H1 (cell line): ENCODE data around the gene ZDHHC20. TPM values are rescaled to one million over a fixed set of nuclear protein-coding genes. Genes with fewer than 3 reads are reported as not detected.

Experiments used
- CTCF ChIA-PET: fragments of 300-600 bp; sonication (Branson Sonifier 250); formaldehyde crosslinking; loops from one replicate; lab custom pipeline; 2021; ENCODE audit not compliant: partially characterized antibody; lab: Charles Lee
- POLR2A ChIA-PET: fragments of 300-600 bp; sonication (Branson Sonifier 250); formaldehyde crosslinking; loops from one replicate; lab custom pipeline; 2021; ENCODE audit warnings: inconsistent platforms; ENCODE audit not compliant: partially characterized antibody; lab: Charles Lee
- DNase-seq, 2 experiments: peaks; one replicate each; pipeline versions ENCODE4 v3.0.0 to v3.0.0-alpha.2; 2010 to 2022; ENCODE audit warnings: low spot score in 2 of 2, low read depth in 1 of 2, mixed read lengths in 1 of 2
- FAIRE-seq: peaks from 2 replicates; lab custom pipeline; 2011; peaks lifted over from hg19 to GRCh38; lab: Jason Lieb, UNC
- H2AFZ ChIP-seq: 2 replicates; pipeline ENCODE4 v1.8.1; 2012; ENCODE audit warnings: low read length, inconsistent platforms
- H2AK5ac ChIP-seq: 2 replicates; pipeline ENCODE4 v1.6.1; 2013; ENCODE audit warnings: low read depth, low read length
- H2BK120ac ChIP-seq: replicated peaks from 2 replicates; pipeline ENCODE3; 2013; ENCODE audit warnings: low read depth, low read length, inconsistent platforms
- H2BK12ac ChIP-seq: 2 replicates; pipeline ENCODE4 v1.6.1; 2013; ENCODE audit warnings: low read depth, low read length
- H2BK15ac ChIP-seq: 2 replicates; pipeline ENCODE4 v1.6.1; 2013; ENCODE audit warnings: low read length
- H2BK20ac ChIP-seq: 2 replicates; pipeline ENCODE4 v1.6.1; 2013; ENCODE audit warnings: low read length
- H2BK5ac ChIP-seq: 2 replicates; pipeline ENCODE4 v1.6.1; 2013; ENCODE audit warnings: low read depth, low read length
- H3K14ac ChIP-seq: 2 replicates; pipeline ENCODE4 v1.6.1; 2013; ENCODE audit warnings: inconsistent platforms; ENCODE audit not compliant: insufficient read length
- H3K18ac ChIP-seq: 2 replicates; pipeline ENCODE4 v1.6.1; 2013; ENCODE audit warnings: low read length; ENCODE audit errors: extremely low read depth
- H3K23ac ChIP-seq: 2 replicates; pipeline ENCODE4 v1.6.1; 2013; ENCODE audit warnings: inconsistent platforms; ENCODE audit not compliant: insufficient read length
- H3K23me2 ChIP-seq: 2 replicates; pipeline ENCODE4 v1.6.1; 2013; ENCODE audit warnings: low read depth, low read length
- H3K27ac ChIP-seq: 2 replicates; pipeline ENCODE4 v1.6.1; 2011; ENCODE audit warnings: low read depth, low read length, inconsistent platforms
- H3K27me3 ChIP-seq, 4 experiments: replicated peaks in 1 of 4; 1 replicate in 1 of 4; 2 replicates in 3 of 4; pipeline versions ENCODE4 v1.6.1 to v1.8.1; 2011 to 2013; ENCODE audit warnings: low read length in 3 of 4, mild to moderate bottlenecking in 3 of 4, inconsistent platforms in 2 of 4, mixed read lengths in 2 of 4, moderate library complexity in 1 of 4; ENCODE audit not compliant: control insufficient read depth in 3 of 4, insufficient read depth in 3 of 4; ENCODE audit errors: extremely low read depth in 1 of 4
- H3K36me3 ChIP-seq, 4 experiments: 2 replicates each; pipeline versions ENCODE4 v1.6.1 to v1.8.1; 2011 to 2013; ENCODE audit warnings: mild to moderate bottlenecking in 4 of 4, low read length in 3 of 4, moderate library complexity in 2 of 4, control low read depth in 1 of 4, inconsistent platforms in 1 of 4; ENCODE audit not compliant: insufficient read depth in 4 of 4, control insufficient read depth in 2 of 4
- H3K4ac ChIP-seq: replicated peaks from 2 replicates; pipeline ENCODE3; 2013; ENCODE audit warnings: low read length, low read depth, mixed read lengths, inconsistent platforms; ENCODE audit not compliant: insufficient read length
- H3K4me1 ChIP-seq, 4 experiments: replicated peaks in 1 of 4; 1 replicate in 1 of 4; 2 replicates in 3 of 4; pipeline versions ENCODE4 v1.6.1 to v1.8.1; 2011 to 2013; ENCODE audit warnings: low read length in 3 of 4, inconsistent platforms in 2 of 4, mixed read lengths in 1 of 4; ENCODE audit not compliant: insufficient read depth in 4 of 4, control insufficient read depth in 3 of 4
- H3K4me2 ChIP-seq, 2 experiments: 2 replicates each; pipeline versions ENCODE4 v1.6.1 to v1.8.1; 2011 to 2013; ENCODE audit warnings: low read depth in 2 of 2, low read length in 2 of 2, control low read depth in 1 of 2, inconsistent platforms in 1 of 2, mild to moderate bottlenecking in 1 of 2; ENCODE audit not compliant: insufficient read depth in 1 of 2
- H3K4me3 ChIP-seq, 4 experiments: fragments of 200-600, 300-600 bp in 1 of 4; sonication (generic), shearing (Covaris generic), sonication (Bioruptor Twin) in 1 of 4; 2 replicates each; pipeline versions ENCODE4 v1.5.1 to v1.8.1; 2011 to 2016; ENCODE audit warnings: low read length in 4 of 4, low read depth in 3 of 4, control low read depth in 2 of 4, inconsistent platforms in 2 of 4, mild to moderate bottlenecking in 2 of 4, mixed read lengths in 1 of 4, moderate library complexity in 1 of 4; ENCODE audit not compliant: insufficient read depth in 2 of 4; ENCODE audit errors: extremely low read depth in 1 of 4
- H3K56ac ChIP-seq: replicated peaks from 2 replicates; pipeline ENCODE3; 2013; ENCODE audit warnings: low read depth, mild to moderate bottlenecking, mixed read lengths, low read length, inconsistent platforms; ENCODE audit not compliant: insufficient read length
- H3K79me1 ChIP-seq: 2 replicates; pipeline ENCODE4 v1.6.1; 2013; ENCODE audit warnings: low read depth, low read length, control low read depth
- H3K79me2 ChIP-seq, 2 experiments: 2 replicates each; pipeline versions ENCODE4 v1.6.1 to v1.8.1; 2012 to 2013; ENCODE audit warnings: low read length in 2 of 2, mild to moderate bottlenecking in 2 of 2, inconsistent platforms in 1 of 2; ENCODE audit not compliant: insufficient read depth in 2 of 2, control insufficient read depth in 1 of 2
- H3K9ac ChIP-seq, 4 experiments: replicated peaks in 1 of 4; 1 replicate in 1 of 4; 2 replicates in 3 of 4; pipeline versions ENCODE4 v1.6.1 to v1.8.1; 2011 to 2013; ENCODE audit warnings: low read depth in 3 of 4, low read length in 3 of 4, control low read depth in 2 of 4, mild to moderate bottlenecking in 2 of 4, moderate library complexity in 2 of 4, inconsistent platforms in 1 of 4; ENCODE audit errors: extremely low read depth in 1 of 4
- H3K9me3 ChIP-seq, 2 experiments: 2 replicates each; pipeline versions ENCODE4 v1.6.1 to v1.8.1; 2012 to 2013; ENCODE audit warnings: mild to moderate bottlenecking in 2 of 2, moderate library complexity in 2 of 2, control low read depth in 1 of 2, inconsistent platforms in 1 of 2, low read depth in 1 of 2, low read length in 1 of 2, mixed read lengths in 1 of 2; ENCODE audit not compliant: insufficient read depth in 2 of 2
- H4K20me1 ChIP-seq, 2 experiments: replicated peaks in 1 of 2; 2 replicates each; pipeline versions ENCODE3 to v1.8.1; 2011 to 2013; ENCODE audit warnings: inconsistent platforms in 2 of 2, low read length in 2 of 2, mild to moderate bottlenecking in 1 of 2; ENCODE audit not compliant: insufficient read depth in 2 of 2, control insufficient read depth in 1 of 2
- H4K5ac ChIP-seq: 2 replicates; pipeline ENCODE4 v1.6.1; 2013; ENCODE audit warnings: low read length, low read depth, mixed read lengths, inconsistent platforms; ENCODE audit not compliant: insufficient read length
- H4K8ac ChIP-seq: 2 replicates; pipeline ENCODE4 v1.8.0; 2013; ENCODE audit warnings: mild to moderate bottlenecking, moderate library complexity, low read length, inconsistent platforms; ENCODE audit not compliant: insufficient read depth; ENCODE audit errors: extremely low read depth
- H4K91ac ChIP-seq: replicated peaks from 2 replicates; pipeline ENCODE3; 2013; ENCODE audit warnings: low read length, mixed read lengths, inconsistent platforms; ENCODE audit not compliant: insufficient read length
- ASH2L ChIP-seq: fragments of 200-600, 300-600 bp; sonication (generic); IDR thresholded peaks from one replicate; pipeline ENCODE4 v1.7.1; 2017; ENCODE audit warnings: low read length
- CHD2 ChIP-seq: IDR thresholded peaks from 2 replicates; pipeline ENCODE4 v1.6.1; 2012; ENCODE audit warnings: low read length, improper control_type of control experiment
- CTCF ChIP-seq, 3 experiments: IDR thresholded peaks; 1 replicate in 2 of 3; 2 replicates in 1 of 3; pipeline versions ENCODE4 v1.5.1 to v1.6.1; 2011; ENCODE audit warnings: low read length in 3 of 3, mild to moderate bottlenecking in 3 of 3, inconsistent platforms in 2 of 3, low read depth in 1 of 3, moderate library complexity in 1 of 3; ENCODE audit not compliant: insufficient read depth in 1 of 3; ENCODE audit errors: control extremely low read depth in 1 of 3
- E2F6 ChIP-seq: IDR thresholded peaks from 2 replicates; pipeline ENCODE4 v1.6.1; 2012; ENCODE audit warnings: inconsistent platforms
- HDAC2 ChIP-seq, 2 experiments: fragments of 300-600 bp in 1 of 2; sonication (generic) in 1 of 2; IDR thresholded peaks; 2 replicates each; pipeline ENCODE4 v1.6.1; 2011 to 2012; ENCODE audit warnings: low read depth in 2 of 2, low read length in 2 of 2, mild to moderate bottlenecking in 2 of 2, moderate library complexity in 2 of 2, borderline replicate concordance in 1 of 2, inconsistent platforms in 1 of 2
- NANOG ChIP-seq: IDR thresholded peaks from 2 replicates; pipeline ENCODE4 v1.6.1; 2011; ENCODE audit warnings: low read length, low read depth, mild to moderate bottlenecking, inconsistent platforms; ENCODE audit not compliant: insufficient read depth, poor library complexity, severe bottlenecking
- PHF8 ChIP-seq: fragments of 200-600 bp; sonication (generic); conservative IDR thresholded peaks from 2 replicates; pipeline ENCODE4 v1.7.1; 2012; ENCODE audit warnings: low read depth, mild to moderate bottlenecking, inconsistent platforms, low read length, moderate library complexity
- TAF1 ChIP-seq: IDR thresholded peaks from 2 replicates; pipeline ENCODE4 v1.6.1; 2011; ENCODE audit warnings: mild to moderate bottlenecking, low read depth, low read length
- TBP ChIP-seq: IDR thresholded peaks from 2 replicates; pipeline ENCODE4 v1.6.1; 2011; ENCODE audit warnings: low read depth, low read length, improper control_type of control experiment
- TEAD4 ChIP-seq: IDR thresholded peaks from 2 replicates; pipeline ENCODE4 v1.6.1; 2012; ENCODE audit warnings: low read depth, low read length, inconsistent platforms, mixed read lengths
- ZNF274 ChIP-seq: IDR thresholded peaks from 2 replicates; pipeline ENCODE4 v1.7.0; 2012; ENCODE audit warnings: low read length, borderline replicate concordance; ENCODE audit errors: extremely low read depth
- WGBS, 2 experiments: shearing (Covaris generic) in 1 of 2; methylation state at CpG; one replicate each; pipeline versions ENCODE4 v1.1.6 to v1.1.7; 2013 to 2015; ENCODE audit warnings: low lambda C conversion rate in 2 of 2, mixed read lengths in 2 of 2, inconsistent platforms in 1 of 2, low coverage in 1 of 2, missing lambda C conversion rate in 1 of 2; ENCODE audit not compliant: insufficient replicate concordance in 2 of 2, insufficient coverage in 1 of 2, insufficient read length in 1 of 2; ENCODE audit errors: extremely low coverage in 1 of 2, missing lambda C conversion rate in 1 of 2; 5-methylcytosine and 5-hydroxymethylcytosine counted together
- polyA plus RNA-seq, 7 experiments: library from polyadenylated mRNA; depleted of rRNA in 3 of 7; stranded (reverse) in 5 of 7; unstranded in 2 of 7; fragments of >200 nt in 5 of 7; fragments of 200-250 nt in 2 of 7; gene quantifications; 1 replicate in 5 of 7; 2 replicates in 1 of 7; 4 replicates in 1 of 7; pipeline versions ENCODE4 v1.2.1 to v1.2.3, GENCODE V29; 2011 to 2013; ENCODE audit warnings: missing spikeins in 2 of 7, mixed read lengths in 2 of 7
- total RNA-seq: library from RNA; stranded (reverse); fragmentation: NEBNext Ultra II Directional; extraction: Animal tissue kit (Norgen Biotek cat#: 25700); gene quantifications from 2 replicates; pipeline ENCODE4 v1.2.1, GENCODE V29; 2021

Gene ZDHHC20
- total and polyA plus RNA-seq, 2 of the 8 experiments (the other 6 are each of a cell fraction or from before 2014, with no cell fraction given), result 16.4 to 89.0 TPM

- FAIRE-seq, result no peak
- WGBS, 2 experiments, result 88% methylated on average over 2 of the region's 2 CpGs; no CpG with 5 or more reads in 1 of the 2 experiments
- CTCF ChIA-PET, result interaction anchor here (1.2 kb wide), 1 partner anchor 88 kb away, joined by 4 read pairs; no protein-coding TSS in a partner anchor
- TF ChIP-seq TBP (no peak), TEAD4 (no peak), CTCF (IDR thresholded peaks at IDR 0.05; ENCODE audit: control extremely low read depth in 1 of 3, insufficient read depth in 1 of 3, low read depth in 1 of 3, low read length in 3 of 3) (no peak), TAF1 (no peak), NANOG (no peak), E2F6 (no peak), PHF8 (no peak), HDAC2 (IDR thresholded peaks at IDR 0.05; ENCODE audit: borderline replicate concordance in 1 of 2, low read depth in 2 of 2, low read length in 2 of 2) (no peak), ZNF274 (no peak), CHD2 (no peak), ASH2L (no peak)
Observed at GRCh38 chr13:21385710-21386109, 73.4 kb downstream of the ZDHHC20 start.

More at GRCh38 chr13:21385710-21386109, 73.4 kb downstream of the ZDHHC20 start:
- no peaks in the 10 kb centered on the region for H3K79me2 ChIP-seq
- H3K18ac ChIP-seq, result no peak overlapping the region
- no peak overlapping the region for H3K14ac ChIP-seq
- H3K27me3 ChIP-seq, result no peaks in the 10 kb centered on the region
- H3K23ac ChIP-seq, result no peak overlapping the region
- H3K9ac ChIP-seq, result no peak overlapping the region
- H4K8ac ChIP-seq, result no peak overlapping the region
- no peak overlapping the region for H2AFZ ChIP-seq
- POLR2A ChIA-PET, result no interaction called here
- no peak overlapping the region for H2BK15ac ChIP-seq
- no peak overlapping the region for H2BK12ac ChIP-seq
- H2BK20ac ChIP-seq, result no peak overlapping the region
- no peak overlapping the region for H3K4ac ChIP-seq
- no peaks in the 10 kb centered on the region; the same call in 1 of the 2 replicates for H3K23me2 ChIP-seq
- H3K79me1 ChIP-seq, result no peaks in the 10 kb centered on the region
- no peaks in the 10 kb centered on the region for H3K9me3 ChIP-seq
- no peak overlapping the region for H2AK5ac ChIP-seq
- H4K20me1 ChIP-seq, result no peaks in the 10 kb centered on the region
- H2BK5ac ChIP-seq, result no peak overlapping the region
- H4K91ac ChIP-seq, result no peak overlapping the region
- DNase-seq, result no peak
- H3K36me3 ChIP-seq, result peaks cover 2 to 58% (median 23%) of the 10 kb centered on the region in 4 experiments; a peak in 6 of 8 replicates
- H4K5ac ChIP-seq, result no peak overlapping the region
- H3K27ac ChIP-seq, result no peak overlapping the region
- H2BK120ac ChIP-seq, result no peak overlapping the region
- H3K4me3 ChIP-seq, result no peak overlapping the region
- H3K4me2 ChIP-seq, result no peak overlapping the region
- no peak overlapping the region for H3K56ac ChIP-seq
- H3K4me1 ChIP-seq, result no peaks in the 10 kb centered on the region
